Type B pancreatic cell (in vitro differentiated cells): ENCODE results near the gene KCTD21. TPM values are rescaled to one million over a fixed set of nuclear protein-coding genes. Genes with fewer than 3 reads are reported as not detected.

Experiments
- DNase-seq: peaks from one replicate; pipeline ENCODE4 v3.0.0; 2021; ENCODE audit warnings: mixed read lengths; ENCODE audit not compliant: unreplicated experiment; ENCODE audit errors: extremely low spot score
- H3K27ac Mint-ChIP-seq: 2 replicates; pipeline ENCODE4 v1.8.0; 2021; ENCODE audit warnings: mild to moderate bottlenecking, mixed read lengths
- H3K27me3 Mint-ChIP-seq: 2 replicates; pipeline ENCODE4 v1.8.0; 2021; ENCODE audit warnings: mixed read lengths
- H3K36me3 Mint-ChIP-seq: 2 replicates; pipeline ENCODE4 v1.8.0; 2021; ENCODE audit warnings: mixed read lengths
- H3K4me1 Mint-ChIP-seq: one replicate; pipeline ENCODE4 v1.8.0; 2021; ENCODE audit warnings: mixed read lengths; ENCODE audit not compliant: unreplicated experiment
- H3K4me3 Mint-ChIP-seq: 2 replicates; pipeline ENCODE4 v1.8.0; 2021; ENCODE audit warnings: mild to moderate bottlenecking, mixed read lengths
- H3K9me3 Mint-ChIP-seq: 2 replicates; pipeline ENCODE4 v1.8.0; 2021; ENCODE audit warnings: mixed read lengths
- total RNA-seq: library from RNA; stranded (reverse); gene quantifications from 2 replicates; pipeline ENCODE4 v1.2.1, GENCODE V29; 2021; ENCODE audit warnings: low replicate concordance
- TF ChIP-seq, protein P1 (sequence below): fragments of 200-600 bp; sonication (generic); conservative IDR thresholded peaks from 2 replicates; pipeline ENCODE4 v1.5.0; 2021; ENCODE audit warnings: antibody characterized with exemption, mild to moderate bottlenecking

Gene KCTD21
- total RNA-seq, 1 donor from 2014 or later: 9.7 TPM

DNA sequence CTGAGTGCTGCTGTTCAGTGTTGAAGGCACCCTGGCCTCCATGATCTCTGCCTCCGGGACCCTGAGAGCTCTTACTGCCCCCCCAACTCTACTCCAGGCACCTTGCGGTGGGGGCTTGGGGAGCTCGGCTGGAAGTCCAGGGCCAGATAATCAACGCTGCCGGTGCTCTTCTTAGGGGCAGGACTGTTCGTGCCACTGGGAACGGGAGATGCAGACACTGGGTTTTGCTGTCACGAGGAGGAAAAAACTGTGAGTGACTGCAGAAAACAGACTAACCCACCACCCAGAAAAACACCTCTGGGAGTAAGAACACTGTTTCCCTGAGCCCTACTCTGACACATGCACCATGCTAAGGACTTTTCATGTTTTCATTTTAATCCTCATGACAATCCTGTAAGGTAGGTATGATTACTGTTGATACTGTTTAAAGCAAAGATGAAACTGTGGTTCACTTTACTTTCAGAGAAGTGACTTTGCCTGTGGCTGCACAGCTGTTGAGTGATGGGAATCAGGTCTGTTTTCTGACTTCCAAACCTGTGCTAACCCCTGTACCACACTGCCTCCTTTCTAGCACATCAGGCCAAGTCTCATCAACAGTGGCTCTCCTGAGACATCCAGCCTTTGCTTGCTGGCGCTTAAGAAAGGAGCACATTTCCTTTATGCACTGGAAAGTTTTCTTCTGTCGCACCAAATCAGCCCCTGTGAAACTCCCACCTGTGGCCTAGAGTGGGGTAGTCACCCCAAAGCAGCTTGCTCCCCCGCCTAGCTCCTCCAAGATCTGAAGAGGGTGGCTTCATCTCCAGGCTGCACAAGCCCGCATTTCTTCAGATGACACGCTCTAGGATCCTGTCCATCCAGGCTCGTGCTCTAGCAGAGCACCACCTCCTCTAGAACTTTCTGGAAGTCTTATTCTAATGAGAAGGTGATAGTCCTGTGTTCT is 32.1 kb upstream of the KCTD21 start:
- peak; percentile 20 for DNase-seq
- H3K27ac Mint-ChIP-seq: no peak overlapping the region
- no peaks in the 10 kb centered on the region for H3K4me1 Mint-ChIP-seq
- H3K27me3 Mint-ChIP-seq: no peaks in the 10 kb centered on the region
- no peak overlapping the region for H3K4me3 Mint-ChIP-seq
- H3K36me3 Mint-ChIP-seq: peaks cover 42% of the 10 kb centered on the region
- H3K9me3 Mint-ChIP-seq: no peaks in the 10 kb centered on the region
- TF ChIP-seq, protein P1, sequence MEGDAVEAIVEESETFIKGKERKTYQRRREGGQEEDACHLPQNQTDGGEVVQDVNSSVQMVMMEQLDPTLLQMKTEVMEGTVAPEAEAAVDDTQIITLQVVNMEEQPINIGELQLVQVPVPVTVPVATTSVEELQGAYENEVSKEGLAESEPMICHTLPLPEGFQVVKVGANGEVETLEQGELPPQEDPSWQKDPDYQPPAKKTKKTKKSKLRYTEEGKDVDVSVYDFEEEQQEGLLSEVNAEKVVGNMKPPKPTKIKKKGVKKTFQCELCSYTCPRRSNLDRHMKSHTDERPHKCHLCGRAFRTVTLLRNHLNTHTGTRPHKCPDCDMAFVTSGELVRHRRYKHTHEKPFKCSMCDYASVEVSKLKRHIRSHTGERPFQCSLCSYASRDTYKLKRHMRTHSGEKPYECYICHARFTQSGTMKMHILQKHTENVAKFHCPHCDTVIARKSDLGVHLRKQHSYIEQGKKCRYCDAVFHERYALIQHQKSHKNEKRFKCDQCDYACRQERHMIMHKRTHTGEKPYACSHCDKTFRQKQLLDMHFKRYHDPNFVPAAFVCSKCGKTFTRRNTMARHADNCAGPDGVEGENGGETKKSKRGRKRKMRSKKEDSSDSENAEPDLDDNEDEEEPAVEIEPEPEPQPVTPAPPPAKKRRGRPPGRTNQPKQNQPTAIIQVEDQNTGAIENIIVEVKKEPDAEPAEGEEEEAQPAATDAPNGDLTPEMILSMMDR: no peak

- H3K36me3 Mint-ChIP-seq: peaks cover 34% of the 10 kb centered on the region
- no peaks in the 10 kb centered on the region for H3K27me3 Mint-ChIP-seq
- TF ChIP-seq, protein P1: no peak
- no peak overlapping the region for H3K4me3 Mint-ChIP-seq
- peak; percentile 51 for DNase-seq
- no peaks in the 10 kb centered on the region for H3K4me1 Mint-ChIP-seq
- H3K27ac Mint-ChIP-seq: no peak overlapping the region
- no peaks in the 10 kb centered on the region for H3K9me3 Mint-ChIP-seq
Observed at GRCh38 chr11:78219493-78220217, 31.2 kb upstream of the KCTD21 start.

GRCh38 chr11:78218707-78219492 is 30.5 kb upstream of the KCTD21 start:
- no peaks in the 10 kb centered on the region for H3K4me1 Mint-ChIP-seq
- DNase-seq: peak; percentile 53
- no peak overlapping the region for H3K4me3 Mint-ChIP-seq
- no peaks in the 10 kb centered on the region for H3K27me3 Mint-ChIP-seq
- H3K9me3 Mint-ChIP-seq: no peaks in the 10 kb centered on the region
- TF ChIP-seq, protein P1: no peak
- H3K27ac Mint-ChIP-seq: no peak overlapping the region
- peaks cover 31% of the 10 kb centered on the region for H3K36me3 Mint-ChIP-seq

- Mint-ChIP-seq H3K27me3 (no peaks in the 10 kb centered on the region), H3K36me3 (peaks cover 26% of the 10 kb centered on the region), H3K4me3 (no peak overlapping the region), H3K4me1 (no peaks in the 10 kb centered on the region), H3K27ac (no peak overlapping the region), H3K9me3 (no peaks in the 10 kb centered on the region)
- TF ChIP-seq, protein P1: no peak
- peak; percentile 60 for DNase-seq
Observed at GRCh38 chr11:78217650-78218541, 29.5 kb upstream of the KCTD21 start.
